ENCODE data around the gene VWA3B. TPM values are rescaled to one million over a fixed set of nuclear protein-coding genes. Genes with fewer than 3 reads are reported as not detected.

The VWA3B gene
- total and polyA plus RNA-seq, 4 donors = 0.36 to 1.1 (median 1.0) TPM; not detected in 1

DNA sequence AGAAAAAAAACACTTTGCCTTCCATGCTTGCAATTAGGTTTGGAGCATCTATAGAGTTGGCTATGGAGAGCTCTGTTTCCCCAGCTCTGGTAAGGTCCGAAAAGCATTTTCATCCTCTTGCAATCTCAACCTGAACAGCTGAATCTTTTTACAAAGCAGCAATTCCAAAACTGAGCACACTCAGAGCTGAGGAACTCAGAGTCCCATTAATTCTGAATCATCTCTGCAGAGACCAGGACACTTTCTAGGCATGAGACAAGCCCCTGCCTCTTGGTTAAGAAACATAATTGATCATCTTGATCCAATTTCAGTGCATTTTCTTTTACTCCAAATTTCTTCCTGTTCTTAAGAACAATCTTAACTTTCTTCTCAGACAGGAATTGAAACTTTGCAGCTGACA is 263.4 kb downstream of the VWA3B start:
- 87 to 95% methylated on average over 1 of the region's 1 CpG for WGBS, 2 donors
- H3K9me3 ChIP-seq (ENCODE audit: control insufficient read depth, low read length) = peaks cover 7% of the 10 kb centered on the region
- H3K27ac ChIP-seq (ENCODE audit: low read depth in 1 of 2, low read length in 2 of 2) = no peak overlapping the region
- intact Hi-C loops (cut with DNase I) = no loop called here
- no peaks in the 10 kb centered on the region for H3K4me1 ChIP-seq (ENCODE audit: control insufficient read depth in 1 of 2, insufficient read depth in 2 of 2, low read length in 2 of 2)
- no peak for ATAC-seq (ENCODE audit: low FRiP score)
- no peaks in the 10 kb centered on the region for H3K27me3 ChIP-seq (ENCODE audit: control insufficient read depth in 1 of 2, insufficient read depth in 2 of 2, low read length in 1 of 2)
- H3K36me3 ChIP-seq (ENCODE audit: control insufficient read depth in 1 of 2, insufficient read depth in 2 of 2, low read length in 1 of 2) = no peaks in the 10 kb centered on the region
- no peak overlapping the region for H3K4me3 ChIP-seq (ENCODE audit: low read length in 2 of 2)
- no peak for DNase-seq

- DNase-seq = no peak
- 37 to 41% methylated on average over 3 of the region's 3 CpGs for WGBS, 2 donors
- Histone ChIP-seq H3K27ac (ENCODE audit: low read depth in 1 of 2, low read length in 2 of 2) (no peak overlapping the region), H3K36me3 (ENCODE audit: control insufficient read depth in 1 of 2, insufficient read depth in 2 of 2, low read length in 1 of 2) (no peaks in the 10 kb centered on the region), H3K4me3 (ENCODE audit: low read length in 2 of 2) (no peak overlapping the region), H3K4me1 (ENCODE audit: control insufficient read depth in 1 of 2, insufficient read depth in 2 of 2, low read length in 2 of 2) (no peaks in the 10 kb centered on the region), H3K27me3 (ENCODE audit: control insufficient read depth in 1 of 2, insufficient read depth in 2 of 2, low read length in 1 of 2) (no peaks in the 10 kb centered on the region), H3K9me3 (ENCODE audit: control insufficient read depth, low read length) (peaks cover 5% of the 10 kb centered on the region)
- no peak for ATAC-seq (ENCODE audit: low FRiP score)
- intact Hi-C loops (cut with DNase I) = no loop called here
These were observed 268.9 kb downstream of the VWA3B start for GRCh38 chr2:98355881-98356280.

DNA sequence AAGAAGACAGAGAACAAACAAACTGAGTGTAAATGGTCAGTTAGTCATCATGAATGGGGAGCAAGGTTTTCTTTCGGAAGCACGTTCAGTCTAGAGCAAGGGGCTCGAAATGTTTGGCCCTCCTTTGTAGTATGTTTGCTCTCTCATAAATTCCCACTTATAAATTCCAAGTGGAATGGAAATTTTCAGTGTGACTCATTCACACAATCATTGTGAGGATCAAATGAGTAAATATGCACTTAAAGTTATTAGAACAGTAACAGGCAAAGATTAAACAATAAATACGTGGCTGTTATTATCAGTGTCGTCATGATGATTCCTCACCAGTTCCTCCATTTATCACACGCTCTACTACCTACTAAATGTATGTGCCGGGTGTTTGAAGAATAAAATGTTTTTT is 269.8 kb downstream of the VWA3B start:
- Histone ChIP-seq H3K4me1 (ENCODE audit: control insufficient read depth in 1 of 2, insufficient read depth in 2 of 2, low read length in 2 of 2) (no peaks in the 10 kb centered on the region), H3K9me3 (ENCODE audit: control insufficient read depth, low read length) (peaks cover 5% of the 10 kb centered on the region), H3K36me3 (ENCODE audit: control insufficient read depth in 1 of 2, insufficient read depth in 2 of 2, low read length in 1 of 2) (no peaks in the 10 kb centered on the region), H3K27me3 (ENCODE audit: control insufficient read depth in 1 of 2, insufficient read depth in 2 of 2, low read length in 1 of 2) (no peaks in the 10 kb centered on the region), H3K4me3 (ENCODE audit: low read length in 2 of 2) (no peak overlapping the region), H3K27ac (ENCODE audit: low read depth in 1 of 2, low read length in 2 of 2) (no peak overlapping the region)
- intact Hi-C loops (cut with DNase I) = no loop called here
- DNase-seq (no peak), ATAC-seq (ENCODE audit: low FRiP score) (no peak)
- 86 to 87% methylated on average over 7 of the region's 7 CpGs for WGBS, 2 donors

DNA sequence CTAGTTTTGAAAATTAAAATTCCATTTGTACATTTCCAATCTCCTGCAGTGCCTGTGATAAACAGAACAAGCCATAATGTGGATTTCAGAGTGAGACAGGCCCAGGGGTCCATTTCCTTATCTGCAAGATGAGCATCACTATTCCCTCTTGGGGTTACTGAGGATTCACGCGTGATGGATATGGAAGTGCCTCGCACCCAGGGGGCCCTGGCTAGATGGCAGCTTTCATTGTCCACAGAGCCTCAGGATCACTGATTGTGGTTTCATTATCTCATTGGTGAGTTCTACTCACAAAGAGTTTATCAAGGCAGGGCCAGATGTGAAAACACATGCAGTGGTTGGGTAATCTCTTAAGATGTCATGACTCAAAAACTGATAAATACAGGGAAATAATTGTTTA is 270.9 kb downstream of the VWA3B start:
- Histone ChIP-seq H3K36me3 (ENCODE audit: control insufficient read depth in 1 of 2, insufficient read depth in 2 of 2, low read length in 1 of 2) (no peaks in the 10 kb centered on the region), H3K4me1 (ENCODE audit: control insufficient read depth in 1 of 2, insufficient read depth in 2 of 2, low read length in 2 of 2) (no peaks in the 10 kb centered on the region), H3K27me3 (ENCODE audit: control insufficient read depth in 1 of 2, insufficient read depth in 2 of 2, low read length in 1 of 2) (no peaks in the 10 kb centered on the region), H3K9me3 (ENCODE audit: control insufficient read depth, low read length) (peaks cover 3% of the 10 kb centered on the region), H3K27ac (ENCODE audit: low read depth in 1 of 2, low read length in 2 of 2) (no peak overlapping the region), H3K4me3 (ENCODE audit: low read length in 2 of 2) (no peak overlapping the region)
- no peak for DNase-seq
- 85 to 88% methylated on average over 3 of the region's 3 CpGs for WGBS, 2 donors
- intact Hi-C loops (cut with DNase I) = no loop called here
- ATAC-seq (ENCODE audit: low FRiP score) = no peak

DNA sequence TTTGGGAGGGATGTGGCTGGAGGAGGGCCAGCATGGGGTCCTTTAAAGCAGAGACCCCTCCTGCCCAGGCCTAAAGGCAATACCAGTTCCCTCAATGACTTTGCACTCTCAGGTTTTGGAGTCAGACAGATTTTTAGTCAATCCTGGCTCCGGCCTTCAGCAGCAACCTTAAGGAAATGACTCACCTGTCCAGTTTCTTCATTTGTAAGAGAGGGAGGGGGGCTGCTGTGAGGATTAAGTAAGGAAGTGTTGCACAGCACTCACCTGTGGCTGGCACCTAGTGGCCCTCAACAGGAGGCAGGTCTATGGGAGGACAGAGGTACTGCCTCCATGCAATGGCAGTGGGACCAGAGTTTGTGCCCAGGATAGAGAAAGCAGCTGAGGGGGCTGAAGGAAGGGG is 273.0 kb downstream of the VWA3B start:
- Histone ChIP-seq H3K4me3 (ENCODE audit: low read length in 2 of 2) (no peak overlapping the region), H3K36me3 (ENCODE audit: control insufficient read depth in 1 of 2, insufficient read depth in 2 of 2, low read length in 1 of 2) (no peaks in the 10 kb centered on the region), H3K9me3 (ENCODE audit: control insufficient read depth, low read length) (no peaks in the 10 kb centered on the region), H3K27me3 (ENCODE audit: control insufficient read depth in 1 of 2, insufficient read depth in 2 of 2, low read length in 1 of 2) (no peaks in the 10 kb centered on the region), H3K27ac (ENCODE audit: low read depth in 1 of 2, low read length in 2 of 2) (no peak overlapping the region), H3K4me1 (ENCODE audit: control insufficient read depth in 1 of 2, insufficient read depth in 2 of 2, low read length in 2 of 2) (no peaks in the 10 kb centered on the region)
- no peak for DNase-seq
- intact Hi-C loops (cut with DNase I) = no loop called here
- ATAC-seq (ENCODE audit: low FRiP score) = no peak
- 90 to 95% methylated on average over 1 of the region's 1 CpG for WGBS, 2 donors

Other genes starting within 250 kb of the VWA3B start
- 10 to 100 TPM; 37.7 to 42.5 TPM for gene TMEM131, start 91.2 kb upstream of the VWA3B start, total RNA-seq
- gene TMEM131, start 91.2 kb upstream of the VWA3B start, polyA plus RNA-seq = 10 to 100 TPM in 1 of 2 donors, 1 to 10 TPM in 1; 6.8 to 13.7 TPM